ENCODE data around the gene ITGA7. TPM values are rescaled to one million over a fixed set of nuclear protein-coding genes. Genes with fewer than 3 reads are reported as not detected.
A peak's percentile ranks its signal among the peaks of the same experiment; 100 is the strongest.

Gene ITGA7
- total and polyA plus RNA-seq, 2 of the 4 experiments (the other 2 are of a cell fraction) = 3.9 to 15.7 TPM

DNA sequence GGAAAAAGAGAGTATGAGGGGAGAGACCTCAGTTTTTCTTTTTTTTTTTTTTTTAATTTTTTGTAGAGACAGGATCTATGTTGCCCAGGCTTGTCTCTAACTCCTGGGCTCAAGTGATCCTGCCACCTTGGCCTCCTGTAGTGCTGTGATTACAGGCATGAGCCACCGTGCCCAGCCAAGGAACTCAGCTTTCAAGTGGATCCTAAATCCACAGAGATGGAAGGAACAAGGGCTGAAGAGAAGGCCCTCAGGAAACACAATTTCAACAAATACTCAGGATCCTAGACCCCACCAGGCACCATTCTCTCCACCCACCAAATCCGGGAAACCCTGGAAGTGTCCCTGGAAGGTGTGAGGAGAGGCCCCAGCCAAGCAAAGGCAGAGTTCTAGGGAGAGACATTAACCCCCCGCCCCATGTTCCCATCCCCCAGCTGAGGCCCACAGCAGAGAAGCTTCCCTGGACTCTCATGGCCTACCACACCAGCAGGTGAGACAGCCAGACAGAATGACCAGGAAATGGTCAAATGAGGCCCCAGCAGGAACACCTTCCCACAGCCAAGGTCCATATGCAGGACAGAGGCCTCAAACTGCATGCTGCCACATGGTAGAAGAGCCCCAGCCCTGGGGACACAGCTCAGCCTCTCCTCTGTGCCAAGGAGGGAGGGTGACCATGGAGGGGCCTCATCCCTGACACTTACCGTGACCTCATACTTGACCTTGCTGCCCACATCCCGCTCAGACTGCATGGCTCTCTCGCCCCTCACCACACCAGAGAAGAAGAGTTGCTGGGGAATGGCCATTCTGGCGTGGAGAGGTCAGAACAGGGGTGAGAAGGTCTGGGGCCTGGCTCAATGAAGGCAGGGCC, 14.1 kb downstream of the ITGA7 start:
- Histone ChIP-seq H3K36me3 (ENCODE audit: control insufficient read depth, insufficient read depth, low read length) (no peaks in the 10 kb centered on the region), H3K14ac (replicated peaks; ENCODE audit: low read depth, low read length) (no peak overlapping the region), H3K18ac (ENCODE audit: low read depth, low read length) (no peak overlapping the region), H3K56ac (ENCODE audit: extremely low read depth, insufficient read depth, low read length) (no peak overlapping the region), H3K9me1 (ENCODE audit: insufficient read depth, low read length) (no peaks in the 10 kb centered on the region), H3K79me1 (ENCODE audit: low read depth in 1 of 2, low read length in 2 of 2) (no peaks in the 10 kb centered on the region), H3K23ac (ENCODE audit: low read depth, low read length) (no peak overlapping the region), H3K4me3 (ENCODE audit: insufficient read depth, low read depth, low read length) (no peak overlapping the region), H4K20me1 (ENCODE audit: insufficient read depth, low read length) (no peaks in the 10 kb centered on the region), H3K9me3 (ENCODE audit: control insufficient read depth, insufficient read depth, low read length) (no peaks in the 10 kb centered on the region), H2BK15ac (ENCODE audit: low read depth, low read length) (no peak overlapping the region), H2AK9ac (replicated peaks; ENCODE audit: low read depth, low read length, poor library complexity) (peak overlapping the region; percentile 1), H3K4ac (ENCODE audit: low read depth, low read length) (no peak overlapping the region), H3K4me1 (ENCODE audit: control insufficient read depth, insufficient read depth, low read length) (no peaks in the 10 kb centered on the region), H3K9ac (ENCODE audit: low read depth, low read length) (no peak overlapping the region), H2BK5ac (ENCODE audit: low read depth, low read length, poor library complexity, severe bottlenecking) (no peak overlapping the region), H2BK120ac (ENCODE audit: low read depth, low read length) (no peak overlapping the region), H4K91ac (ENCODE audit: insufficient read depth, low read depth, low read length) (no peak overlapping the region), H4K8ac (ENCODE audit: low read depth in 2 of 2, low read length in 2 of 2) (no peak overlapping the region), H2AFZ (replicated peaks; ENCODE audit: low read length, poor library complexity) (no peak overlapping the region), H2BK20ac (ENCODE audit: low read depth, low read length) (no peak overlapping the region), H3K27me3 (ENCODE audit: control insufficient read depth, insufficient read depth, low read length) (peaks cover 15% of the 10 kb centered on the region), H3K27ac (ENCODE audit: insufficient read depth, low read length) (no peak overlapping the region), H4K5ac (ENCODE audit: low read depth, low read length) (no peak overlapping the region), H2AK5ac (ENCODE audit: low read depth, low read length) (no peak overlapping the region), H3K4me2 (ENCODE audit: low read depth, low read length) (no peak overlapping the region)
- no peak for DNase-seq
- ChIA-PET POLR2A (ENCODE audit: unreplicated experiment) (no interaction called here), CTCF (no interaction called here)
- no peak for ATAC-seq (ENCODE audit: low read depth)
- intact Hi-C loops (cut with micrococcal nuclease) (no loop called here), dilution Hi-C loops (cut with HindIII; ENCODE audit: low sequenced_read_pairs, unreplicated experiment) (no loop called here), in situ Hi-C loops (cut with MboI; ENCODE audit: low sequenced_read_pairs) (no loop called here)
- no CpG with 5 or more reads among the region's 7 CpGs for WGBS, 2 experiments (ENCODE audit: extremely low coverage in 2 of 2, insufficient read length in 1 of 2)
- no TSS peak for BruUV-seq (replicated peaks)
- no peak for TF ChIP-seq MAFK (IDR thresholded peaks at IDR 0.05; ENCODE audit: low read depth, low read length)
- TF ChIP-seq, protein P1, sequence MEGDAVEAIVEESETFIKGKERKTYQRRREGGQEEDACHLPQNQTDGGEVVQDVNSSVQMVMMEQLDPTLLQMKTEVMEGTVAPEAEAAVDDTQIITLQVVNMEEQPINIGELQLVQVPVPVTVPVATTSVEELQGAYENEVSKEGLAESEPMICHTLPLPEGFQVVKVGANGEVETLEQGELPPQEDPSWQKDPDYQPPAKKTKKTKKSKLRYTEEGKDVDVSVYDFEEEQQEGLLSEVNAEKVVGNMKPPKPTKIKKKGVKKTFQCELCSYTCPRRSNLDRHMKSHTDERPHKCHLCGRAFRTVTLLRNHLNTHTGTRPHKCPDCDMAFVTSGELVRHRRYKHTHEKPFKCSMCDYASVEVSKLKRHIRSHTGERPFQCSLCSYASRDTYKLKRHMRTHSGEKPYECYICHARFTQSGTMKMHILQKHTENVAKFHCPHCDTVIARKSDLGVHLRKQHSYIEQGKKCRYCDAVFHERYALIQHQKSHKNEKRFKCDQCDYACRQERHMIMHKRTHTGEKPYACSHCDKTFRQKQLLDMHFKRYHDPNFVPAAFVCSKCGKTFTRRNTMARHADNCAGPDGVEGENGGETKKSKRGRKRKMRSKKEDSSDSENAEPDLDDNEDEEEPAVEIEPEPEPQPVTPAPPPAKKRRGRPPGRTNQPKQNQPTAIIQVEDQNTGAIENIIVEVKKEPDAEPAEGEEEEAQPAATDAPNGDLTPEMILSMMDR (conservative IDR thresholded peaks at IDR 0.05; ENCODE audit: low read depth, low read length) = no peak
- no peak for TF ChIP-seq MAZ (IDR thresholded peaks at IDR 0.05; ENCODE audit: borderline replicate concordance, low read depth, low read length)

Measured in IMR-90 (cell line).